KMS-11 (cell line): ENCODE data around the gene BFSP1.

Source experiments
- H2AFZ ChIP-seq: fragments of 200-600 bp; sonication (generic); 2 replicates; pipeline ENCODE4 v1.6.1; 2016; ENCODE audit warnings: antibody characterized with exemption, mixed run types, low read depth
- H3K27ac ChIP-seq: fragments of 200-600 bp; sonication (generic); 2 replicates; pipeline ENCODE4 v1.6.1; 2016; ENCODE audit warnings: mild to moderate bottlenecking, mixed run types
- H3K27me3 ChIP-seq: fragments of 200-600 bp; sonication (generic); 2 replicates; pipeline ENCODE4 v1.6.1; 2017; ENCODE audit warnings: mild to moderate bottlenecking, low read depth, mixed run types, moderate library complexity; ENCODE audit not compliant: insufficient read depth
- H3K36me3 ChIP-seq: fragments of 200-600 bp; sonication (generic); 2 replicates; pipeline ENCODE4 v1.6.1; 2017; ENCODE audit warnings: mild to moderate bottlenecking, mixed run types; ENCODE audit not compliant: insufficient read depth
- H3K4me1 ChIP-seq: fragments of 200-600 bp; sonication (generic); 2 replicates; pipeline ENCODE4 v1.6.1; 2016; ENCODE audit warnings: mild to moderate bottlenecking, low read depth, mixed run types; ENCODE audit not compliant: poor library complexity, severe bottlenecking
- H3K4me2 ChIP-seq: fragments of 200-600 bp; sonication (generic); 2 replicates; pipeline ENCODE4 v1.7.0; 2016; ENCODE audit warnings: mild to moderate bottlenecking, mixed run types
- H3K4me3 ChIP-seq: fragments of 200-600 bp; sonication (generic); IDR thresholded peaks from 2 replicates; pipeline ENCODE4 v1.6.1; 2017; ENCODE audit warnings: low read depth, low read length, mixed read lengths; ENCODE audit not compliant: insufficient read depth
- H3K79me2 ChIP-seq: fragments of 200-600 bp; sonication (generic); 2 replicates; pipeline ENCODE4 v1.6.1; 2016; ENCODE audit warnings: low read depth, mixed run types; ENCODE audit not compliant: insufficient read depth
- H3K9ac ChIP-seq: fragments of 200-600 bp; sonication (generic); 2 replicates; pipeline ENCODE4 v1.6.1; 2016; ENCODE audit warnings: mild to moderate bottlenecking, mixed run types
- H4K20me1 ChIP-seq: fragments of 200-600 bp; sonication (generic); 2 replicates; pipeline ENCODE4 v1.6.1; 2016; ENCODE audit warnings: mild to moderate bottlenecking, mixed run types; ENCODE audit not compliant: insufficient read depth
- TF ChIP-seq, protein P1 (sequence below): fragments of 200-600 bp; sonication (generic); conservative IDR thresholded peaks from 2 replicates; pipeline ENCODE4 v1.6.1; 2017; ENCODE audit warnings: low read depth, mild to moderate bottlenecking, antibody characterized with exemption, low read length, moderate library complexity, mixed read lengths

The BFSP1 gene

DNA sequence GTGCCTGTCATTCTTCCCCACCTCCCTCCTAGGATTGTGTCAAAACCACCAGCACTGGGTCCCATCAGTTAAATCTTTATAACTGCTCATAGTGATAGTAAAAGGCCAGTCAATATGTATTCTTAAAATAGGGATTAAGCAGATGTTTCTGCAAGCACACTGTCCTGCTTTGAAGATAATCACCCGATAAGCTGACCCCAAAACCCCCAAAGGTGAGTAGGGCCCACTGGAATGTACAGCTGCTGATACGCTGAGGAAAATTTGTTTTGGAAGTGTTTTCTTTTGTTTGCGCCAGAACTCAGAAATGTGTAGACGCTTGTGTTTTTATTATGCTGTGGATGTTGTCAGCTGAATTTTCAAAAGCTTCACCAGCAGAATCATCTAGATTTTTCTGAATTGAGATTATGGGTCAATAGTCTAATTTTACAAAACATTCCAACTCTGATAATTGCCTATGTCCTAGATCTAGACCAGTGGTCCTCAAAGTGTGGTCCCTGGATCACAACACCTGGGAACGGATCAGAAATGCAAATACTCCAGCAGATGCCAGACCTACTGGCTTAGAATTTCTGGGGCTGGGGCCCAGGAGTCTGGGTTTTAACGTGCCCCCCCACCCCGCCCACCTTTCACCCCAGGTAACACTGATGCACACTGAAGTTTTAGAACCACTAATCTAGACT lies 11.4 kb downstream of the BFSP1 start:
- H3K4me1 ChIP-seq = no peaks in the 10 kb centered on the region
- H3K27ac ChIP-seq = no peak overlapping the region
- no peak overlapping the region for H2AFZ ChIP-seq
- TF ChIP-seq, protein P1, sequence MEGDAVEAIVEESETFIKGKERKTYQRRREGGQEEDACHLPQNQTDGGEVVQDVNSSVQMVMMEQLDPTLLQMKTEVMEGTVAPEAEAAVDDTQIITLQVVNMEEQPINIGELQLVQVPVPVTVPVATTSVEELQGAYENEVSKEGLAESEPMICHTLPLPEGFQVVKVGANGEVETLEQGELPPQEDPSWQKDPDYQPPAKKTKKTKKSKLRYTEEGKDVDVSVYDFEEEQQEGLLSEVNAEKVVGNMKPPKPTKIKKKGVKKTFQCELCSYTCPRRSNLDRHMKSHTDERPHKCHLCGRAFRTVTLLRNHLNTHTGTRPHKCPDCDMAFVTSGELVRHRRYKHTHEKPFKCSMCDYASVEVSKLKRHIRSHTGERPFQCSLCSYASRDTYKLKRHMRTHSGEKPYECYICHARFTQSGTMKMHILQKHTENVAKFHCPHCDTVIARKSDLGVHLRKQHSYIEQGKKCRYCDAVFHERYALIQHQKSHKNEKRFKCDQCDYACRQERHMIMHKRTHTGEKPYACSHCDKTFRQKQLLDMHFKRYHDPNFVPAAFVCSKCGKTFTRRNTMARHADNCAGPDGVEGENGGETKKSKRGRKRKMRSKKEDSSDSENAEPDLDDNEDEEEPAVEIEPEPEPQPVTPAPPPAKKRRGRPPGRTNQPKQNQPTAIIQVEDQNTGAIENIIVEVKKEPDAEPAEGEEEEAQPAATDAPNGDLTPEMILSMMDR = no peak
- H3K36me3 ChIP-seq = no peaks in the 10 kb centered on the region
- H3K9ac ChIP-seq = no peak overlapping the region
- H3K4me3 ChIP-seq = no peak overlapping the region
- no peaks in the 10 kb centered on the region for H3K79me2 ChIP-seq
- H4K20me1 ChIP-seq = no peaks in the 10 kb centered on the region
- no peaks in the 10 kb centered on the region for H3K27me3 ChIP-seq
- H3K4me2 ChIP-seq = no peak overlapping the region

DNA sequence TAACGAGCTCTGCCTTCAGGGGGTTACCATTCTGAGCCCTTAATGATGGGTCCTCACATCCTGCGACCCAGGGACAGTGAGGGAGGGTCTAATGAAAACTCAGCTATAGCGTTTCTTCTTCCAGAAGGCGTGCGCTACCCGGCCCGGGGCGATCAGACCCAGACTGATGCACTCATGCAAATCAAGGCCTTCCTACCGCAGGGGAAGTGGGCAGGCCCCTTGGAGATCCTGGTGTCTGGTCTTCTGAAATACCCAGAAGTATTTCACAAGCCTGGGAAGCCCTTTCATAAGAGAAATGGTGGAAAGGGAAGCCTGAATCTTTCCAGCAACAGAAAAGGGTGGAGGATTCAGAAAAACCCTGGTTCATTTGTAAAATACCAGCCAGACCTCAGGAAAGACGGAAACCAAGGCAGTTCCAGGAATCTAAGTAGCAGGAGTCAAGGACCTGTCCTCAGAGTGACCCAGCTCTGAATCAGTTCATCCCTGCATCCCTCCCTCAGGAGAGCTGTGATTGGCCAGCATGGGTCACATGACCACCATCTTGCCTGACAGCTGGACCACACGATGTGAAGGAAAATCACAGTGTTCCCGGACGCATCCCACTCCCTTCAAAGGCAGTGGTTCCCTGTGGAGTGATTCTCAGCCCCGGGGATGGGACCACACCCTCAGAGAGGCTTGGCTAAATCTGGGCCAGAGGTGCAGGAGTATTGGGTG lies 12.7 kb downstream of the BFSP1 start:
- Histone ChIP-seq H3K36me3 (no peaks in the 10 kb centered on the region), H3K4me1 (no peaks in the 10 kb centered on the region), H4K20me1 (no peaks in the 10 kb centered on the region), H3K4me2 (no peak overlapping the region), H3K27ac (no peak overlapping the region), H3K9ac (no peak overlapping the region), H3K4me3 (no peak overlapping the region), H3K79me2 (no peaks in the 10 kb centered on the region), H2AFZ (no peak overlapping the region), H3K27me3 (no peaks in the 10 kb centered on the region)
- TF ChIP-seq, protein P1 = no peak

DNA sequence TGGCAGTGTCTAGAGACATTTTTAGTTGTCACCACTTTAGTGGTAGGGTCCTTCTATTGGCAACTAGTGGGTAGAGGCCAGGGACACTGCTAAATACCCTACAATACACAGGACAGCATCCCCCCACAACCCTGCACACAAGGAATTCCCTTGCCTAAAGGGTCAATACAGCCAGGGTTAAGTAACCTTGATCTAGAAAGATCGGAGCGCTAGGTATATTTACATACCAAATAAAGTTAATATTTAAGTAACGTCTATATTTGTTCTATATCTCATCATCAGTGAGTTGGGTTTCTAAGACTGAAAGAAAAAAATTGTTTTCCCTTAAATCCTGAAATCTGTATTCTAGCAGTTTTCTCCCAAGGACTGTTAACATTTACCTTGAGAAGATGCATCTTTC lies 16.1 kb downstream of the BFSP1 start:
- Histone ChIP-seq H2AFZ (no peak overlapping the region), H3K9ac (no peak overlapping the region), H4K20me1 (no peaks in the 10 kb centered on the region), H3K4me2 (no peak overlapping the region), H3K36me3 (no peaks in the 10 kb centered on the region), H3K4me3 (no peak overlapping the region), H3K27me3 (no peaks in the 10 kb centered on the region), H3K4me1 (no peaks in the 10 kb centered on the region), H3K79me2 (no peaks in the 10 kb centered on the region), H3K27ac (no peak overlapping the region)
- TF ChIP-seq, protein P1 = no peak

DNA sequence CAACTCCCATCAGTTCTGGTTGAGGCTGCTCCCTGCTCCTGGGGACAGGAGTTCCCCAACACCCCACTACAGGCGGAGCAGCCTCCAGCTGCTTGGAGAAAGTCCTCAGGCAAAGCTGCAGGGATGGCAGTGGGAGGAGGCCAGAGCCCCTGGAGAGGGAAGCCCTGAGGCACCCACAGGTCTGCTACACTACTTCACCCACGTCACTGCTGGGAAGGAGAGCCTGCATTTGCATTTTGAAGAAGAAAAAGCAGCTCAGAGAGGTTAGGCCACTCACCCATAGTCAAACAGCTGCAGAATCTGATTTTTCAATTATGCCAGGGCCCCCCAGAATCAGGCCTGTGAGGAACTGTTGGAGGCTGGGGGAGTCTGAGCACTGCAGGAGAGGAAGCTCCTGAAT lies 17.2 kb downstream of the BFSP1 start:
- Histone ChIP-seq H3K9ac (no peak overlapping the region), H3K4me2 (no peak overlapping the region), H4K20me1 (no peaks in the 10 kb centered on the region), H3K27me3 (no peaks in the 10 kb centered on the region), H2AFZ (no peak overlapping the region), H3K4me1 (no peaks in the 10 kb centered on the region), H3K79me2 (no peaks in the 10 kb centered on the region), H3K27ac (no peak overlapping the region), H3K36me3 (no peaks in the 10 kb centered on the region), H3K4me3 (no peak overlapping the region)
- TF ChIP-seq, protein P1 = no peak
